CD4-positive, alpha-beta T cell (primary cell): ENCODE results near the gene CLSTN1. TPM values are rescaled to one million over a fixed set of nuclear protein-coding genes. Genes with fewer than 3 reads are reported as not detected.

Experiments
- ATAC-seq: fragments of 200-7000 bp; cut with Tn5 transposase; one replicate; pipeline ENCODE4 v1.10.0; 2022; ENCODE audit warnings: mild to moderate bottlenecking; ENCODE audit not compliant: poor library complexity
- CTCF ChIA-PET: fragments of 350-600 bp; sonication (Branson Sonifier 250); formaldehyde crosslinking; loops from one replicate; lab custom pipeline; 2021; ENCODE audit warnings: antibody characterized with exemption, inconsistent platforms; lab: Charles Lee
- POLR2A ChIA-PET: fragments of 350-600 bp; sonication (Branson Sonifier 250); formaldehyde crosslinking; loops from one replicate; lab custom pipeline; 2021; ENCODE audit warnings: antibody characterized with exemption, inconsistent platforms; lab: Charles Lee
- DNase-seq, 14 experiments: peaks; one replicate each; pipeline ENCODE4 v3.0.0-alpha.2; 2013 to 2020; ENCODE audit warnings: mixed read lengths in 2 of 14
- H3K27ac ChIP-seq, 2 donors: one replicate each; pipeline versions ENCODE4 v1.5.1 to v1.7.0; 2013; ENCODE audit warnings: low read length in 2 of 2, low read depth in 1 of 2, mild to moderate bottlenecking in 1 of 2
- H3K27me3 ChIP-seq, 2 experiments: 1 replicate in 1 of 2; 2 replicates in 1 of 2; pipeline versions ENCODE4 v1.6.1 to v1.7.0; 2013; ENCODE audit warnings: low read length in 2 of 2, control low read depth in 1 of 2, mild to moderate bottlenecking in 1 of 2, moderate library complexity in 1 of 2; ENCODE audit not compliant: insufficient read depth in 2 of 2, control insufficient read depth in 1 of 2
- H3K36me3 ChIP-seq: one replicate; pipeline ENCODE4 v1.6.1; 2013; ENCODE audit warnings: low read length, control low read depth; ENCODE audit not compliant: insufficient read depth
- H3K4me1 ChIP-seq: one replicate; pipeline ENCODE4 v1.6.1; 2013; ENCODE audit warnings: low read length, control low read depth; ENCODE audit not compliant: insufficient read depth
- H3K4me3 ChIP-seq: one replicate; pipeline ENCODE4 v1.5.1; 2013; ENCODE audit warnings: mild to moderate bottlenecking, low read length, moderate library complexity
- H3K9me3 ChIP-seq, 2 experiments: 1 replicate in 1 of 2; 2 replicates in 1 of 2; pipeline versions ENCODE4 v1.6.1 to v1.7.0; 2013; ENCODE audit warnings: low read length in 2 of 2, mild to moderate bottlenecking in 2 of 2, control low read depth in 1 of 2, moderate library complexity in 1 of 2; ENCODE audit not compliant: control insufficient read depth in 1 of 2, insufficient read depth in 1 of 2
- H3K27ac Mint-ChIP-seq: one replicate; pipeline ENCODE4 v1.8.0; 2020; ENCODE audit warnings: mixed read lengths
- H3K27me3 Mint-ChIP-seq: one replicate; pipeline ENCODE4 v1.8.0; 2021; ENCODE audit warnings: mixed read lengths
- H3K36me3 Mint-ChIP-seq: one replicate; pipeline ENCODE4 v1.8.0; 2021; ENCODE audit warnings: low read depth, mixed read lengths
- H3K4me1 Mint-ChIP-seq: one replicate; pipeline ENCODE4 v1.8.0; 2021; ENCODE audit warnings: low read depth, mixed read lengths
- H3K4me3 Mint-ChIP-seq: one replicate; pipeline ENCODE4 v1.8.0; 2020; ENCODE audit warnings: mild to moderate bottlenecking, mixed read lengths
- H3K9me3 Mint-ChIP-seq: one replicate; pipeline ENCODE4 v1.8.0; 2020; ENCODE audit warnings: mixed read lengths
- CTCF ChIP-seq: fragments of 200-600 bp; IDR thresholded peaks from one replicate; pipeline ENCODE4 v1.8.0; 2022; ENCODE audit warnings: antibody characterized with exemption, mild to moderate bottlenecking
- intact Hi-C, 2 experiments: fragments of 100-400 bp; cut with DNase I in 1 of 2; cut with micrococcal nuclease in 1 of 2; formaldehyde crosslinking; loops; one replicate each; pipeline versions ENCODE4 v1.15.1 to v1.9.0; 2023 to 2025; cut with DNase I, micrococcal nuclease
- total RNA-seq, 174 experiments: library from RNA in 2 of 174; stranded (reverse) in 2 of 174; gene quantifications; one replicate each; pipeline ENCODE4 v1.2.3 and lab custom pipeline; 2021 to 2026

CLSTN1 gene
- total RNA-seq, 2 experiments from 2014 or later: 66.8 to 68.1 TPM

- Histone ChIP-seq H3K36me3 (no peaks in the 10 kb centered on the region), H3K4me1 (peaks cover 24% of the 10 kb centered on the region), H3K27ac (no peak overlapping the region), H3K4me3 (no peak overlapping the region), H3K9me3 (no peaks in the 10 kb centered on the region), H3K27me3 (no peaks in the 10 kb centered on the region)
- H3K9me3 Mint-ChIP-seq: no peaks in the 10 kb centered on the region
- peaks cover 40% of the 10 kb centered on the region for H3K4me1 Mint-ChIP-seq
- ChIA-PET CTCF (interaction anchor here (0.6 to 1.4 kb wide), 2 partner anchors 12 to 33 kb away, joined by 3 to 4 read pairs; no protein-coding TSS in a partner anchor), POLR2A (no interaction called here)
- peaks cover 6% of the 10 kb centered on the region for H3K36me3 Mint-ChIP-seq
- no peaks in the 10 kb centered on the region for H3K27me3 Mint-ChIP-seq
- no peak overlapping the region for H3K27ac Mint-ChIP-seq
- H3K4me3 Mint-ChIP-seq: no peak overlapping the region
- ATAC-seq: no peak
- intact Hi-C loops: no loop called here
- TF ChIP-seq CTCF: no peak
- no peak for DNase-seq
These were observed 6.0 kb downstream of the CLSTN1 start for GRCh38 chr1:9817734-9818133.

GRCh38 chr1:9816199-9816598 is 7.6 kb downstream of the CLSTN1 start:
- no peak overlapping the region for H3K27ac Mint-ChIP-seq
- H3K36me3 ChIP-seq: no peaks in the 10 kb centered on the region
- CTCF ChIA-PET: interaction anchor here (2.4 kb wide), 1 partner anchor 32 kb away, joined by 8 read pairs; no protein-coding TSS in a partner anchor
- peaks cover 32% of the 10 kb centered on the region for H3K4me1 Mint-ChIP-seq
- H3K27ac ChIP-seq: no peak overlapping the region
- peaks cover 16% of the 10 kb centered on the region for H3K4me1 ChIP-seq
- H3K36me3 Mint-ChIP-seq: peaks cover 3% of the 10 kb centered on the region
- TF ChIP-seq CTCF: no peak
- H3K9me3 Mint-ChIP-seq: no peaks in the 10 kb centered on the region
- no peak overlapping the region for H3K4me3 ChIP-seq
- H3K27me3 Mint-ChIP-seq: no peaks in the 10 kb centered on the region
- DNase-seq (no peak), ATAC-seq (no peak)
- no peaks in the 10 kb centered on the region for H3K9me3 ChIP-seq
- no peaks in the 10 kb centered on the region for H3K27me3 ChIP-seq
- no peak overlapping the region for H3K4me3 Mint-ChIP-seq
- POLR2A ChIA-PET: interaction anchor here (0.7 kb wide), 1 partner anchor 11 kb away, joined by 3 read pairs; no protein-coding TSS in a partner anchor
- intact Hi-C loops: no loop called here

- TF ChIP-seq CTCF: no peak
- Mint-ChIP-seq H3K27me3 (no peaks in the 10 kb centered on the region), H3K9me3 (no peaks in the 10 kb centered on the region), H3K4me3 (no peak overlapping the region), H3K4me1 (peaks cover 32% of the 10 kb centered on the region), H3K36me3 (peaks cover 3% of the 10 kb centered on the region), H3K27ac (no peak overlapping the region)
- Histone ChIP-seq H3K27ac (no peak overlapping the region), H3K4me1 (peaks cover 10% of the 10 kb centered on the region), H3K27me3 (no peaks in the 10 kb centered on the region), H3K9me3 (no peaks in the 10 kb centered on the region), H3K4me3 (no peak overlapping the region), H3K36me3 (no peaks in the 10 kb centered on the region)
- ATAC-seq (no peak), DNase-seq (no peak)
- POLR2A ChIA-PET: no interaction called here
- CTCF ChIA-PET: interaction anchor here (2.4 kb wide), 1 partner anchor 31 kb away, joined by 8 read pairs; no protein-coding TSS in a partner anchor
- intact Hi-C loops: no loop called here
These were observed 8.6 kb downstream of the CLSTN1 start for GRCh38 chr1:9815150-9815549.
